Astrocyte (in vitro differentiated cells and primary cell): ENCODE measurements around the gene SNCB. TPM values are rescaled to one million over a fixed set of nuclear protein-coding genes. Genes with fewer than 3 reads are reported as not detected.

ENCODE experiments used
- DNase-seq: peaks from one replicate; pipeline ENCODE4 v3.0.0-alpha.2; 2010; ENCODE audit warnings: low read depth
- FAIRE-seq: peaks from 2 replicates; lab custom pipeline; 2011; peaks lifted over from hg19 to GRCh38; lab: Jason Lieb, UNC
- H2AFZ ChIP-seq: 2 replicates; pipeline ENCODE4 v1.6.0; 2012; ENCODE audit warnings: low read depth, low read length, inconsistent platforms
- H3K27ac ChIP-seq: 2 replicates; pipeline ENCODE4 v1.5.1; 2011; ENCODE audit warnings: low read depth, low read length, inconsistent platforms
- H3K27me3 ChIP-seq: 2 replicates; pipeline ENCODE4 v1.6.0; 2011; ENCODE audit warnings: low read length, inconsistent platforms; ENCODE audit not compliant: insufficient read depth
- H3K36me3 ChIP-seq: 2 replicates; pipeline ENCODE4 v1.5.1; 2011; ENCODE audit warnings: low read length, inconsistent platforms; ENCODE audit not compliant: insufficient read depth
- H3K4me1 ChIP-seq: 2 replicates; pipeline ENCODE4 v1.5.1; 2011; ENCODE audit warnings: low read length, inconsistent platforms; ENCODE audit not compliant: insufficient read depth
- H3K4me2 ChIP-seq: 2 replicates; pipeline ENCODE4 v1.6.0; 2012; ENCODE audit warnings: low read length, inconsistent platforms
- H3K4me3 ChIP-seq: 2 replicates; pipeline ENCODE4 v1.5.1; 2011; ENCODE audit warnings: low read depth, mild to moderate bottlenecking, low read length, inconsistent platforms; ENCODE audit not compliant: insufficient read depth
- H3K79me2 ChIP-seq: 2 replicates; pipeline ENCODE4 v1.6.0; 2012; ENCODE audit warnings: mild to moderate bottlenecking, low read length, inconsistent platforms; ENCODE audit not compliant: insufficient read depth
- H3K9ac ChIP-seq: 2 replicates; pipeline ENCODE4 v1.6.0; 2012; ENCODE audit warnings: mild to moderate bottlenecking, low read length, inconsistent platforms
- H3K9me3 ChIP-seq: 2 replicates; pipeline ENCODE4 v1.5.1; 2012; ENCODE audit warnings: low read depth, mild to moderate bottlenecking, low read length, inconsistent platforms; ENCODE audit not compliant: insufficient read depth
- H4K20me1 ChIP-seq: 2 replicates; pipeline ENCODE4 v1.6.0; 2012; ENCODE audit warnings: low read length, inconsistent platforms; ENCODE audit not compliant: insufficient read depth
- H3K27ac Mint-ChIP-seq: one replicate; pipeline ENCODE4 v1.8.0; 2021; ENCODE audit warnings: mild to moderate bottlenecking, mixed read lengths; ENCODE audit not compliant: unreplicated experiment
- H3K27me3 Mint-ChIP-seq: one replicate; pipeline ENCODE4 v1.8.0; 2021; ENCODE audit warnings: low read depth, mixed read lengths; ENCODE audit not compliant: unreplicated experiment
- H3K36me3 Mint-ChIP-seq: one replicate; pipeline ENCODE4 v1.8.0; 2021; ENCODE audit warnings: low read depth, mixed read lengths; ENCODE audit not compliant: unreplicated experiment
- H3K4me1 Mint-ChIP-seq: one replicate; pipeline ENCODE4 v1.8.0; 2021; ENCODE audit warnings: low read depth, mixed read lengths; ENCODE audit not compliant: unreplicated experiment
- H3K4me3 Mint-ChIP-seq: one replicate; pipeline ENCODE4 v1.8.0; 2021; ENCODE audit warnings: mild to moderate bottlenecking, moderate library complexity, mixed read lengths; ENCODE audit not compliant: unreplicated experiment
- H3K9me3 Mint-ChIP-seq: one replicate; pipeline ENCODE4 v1.8.0; 2021; ENCODE audit warnings: mild to moderate bottlenecking, mixed read lengths; ENCODE audit not compliant: unreplicated experiment
- EZH2 ChIP-seq: IDR thresholded peaks from 2 replicates; pipeline ENCODE4 v1.6.1; 2012; ENCODE audit warnings: mild to moderate bottlenecking, low read length, inconsistent platforms; ENCODE audit not compliant: insufficient read depth
- total RNA-seq: library from RNA; stranded (reverse); gene quantifications from 2 replicates; pipeline ENCODE4 v1.2.1, GENCODE V29; 2021
- TF ChIP-seq, protein P1 (sequence below): IDR thresholded peaks from 2 replicates; pipeline ENCODE4 v1.5.1; 2011; ENCODE audit warnings: low read depth, mild to moderate bottlenecking, inconsistent platforms, low read length, moderate library complexity; ENCODE audit not compliant: insufficient read depth

Gene SNCB
- total RNA-seq, 1 donor from 2014 or later: 3.4 TPM

- peaks cover 53% of the 10 kb centered on the region for H3K27me3 Mint-ChIP-seq
Measured at GRCh38 chr5:176625966-176626875, 4.1 kb downstream of the SNCB start.

DNA sequence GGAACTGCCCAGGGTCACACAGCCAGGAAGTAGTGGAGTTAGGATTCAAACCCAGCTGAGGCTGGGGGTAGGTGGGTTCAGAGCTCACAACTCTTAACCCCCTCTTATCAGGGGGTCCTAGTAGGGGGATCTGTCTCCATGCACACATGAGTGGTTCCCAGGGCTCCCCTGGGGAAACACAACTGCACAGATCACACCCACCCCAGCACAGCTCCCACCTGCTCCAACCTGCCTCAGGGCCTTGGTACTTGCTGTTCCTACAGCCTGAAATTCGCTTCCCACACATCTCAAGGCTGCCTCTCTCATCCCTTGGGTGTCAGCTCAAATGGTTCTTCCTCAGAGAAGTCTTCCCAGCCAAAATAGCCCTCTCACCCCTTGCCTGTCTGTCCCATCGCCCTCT, 4.8 kb downstream of the SNCB start:
- Histone ChIP-seq H3K27me3 (peaks cover 31% of the 10 kb centered on the region), H4K20me1 (no peaks in the 10 kb centered on the region), H3K27ac (no peak overlapping the region), H3K9me3 (no peaks in the 10 kb centered on the region), H3K79me2 (no peaks in the 10 kb centered on the region), H3K4me1 (peaks cover 19% of the 10 kb centered on the region), H3K36me3 (no peaks in the 10 kb centered on the region), H3K4me3 (no peak overlapping the region), H2AFZ (no peak overlapping the region), H3K4me2 (peak overlapping the region; percentile 7), H3K9ac (no peak overlapping the region)
- Mint-ChIP-seq H3K27me3 (peaks cover 48% of the 10 kb centered on the region), H3K4me1 (peaks cover 29% of the 10 kb centered on the region), H3K4me3 (no peak overlapping the region), H3K9me3 (peaks cover 1% of the 10 kb centered on the region), H3K27ac (no peak overlapping the region), H3K36me3 (peaks cover 4% of the 10 kb centered on the region)
- TF ChIP-seq, protein P1, sequence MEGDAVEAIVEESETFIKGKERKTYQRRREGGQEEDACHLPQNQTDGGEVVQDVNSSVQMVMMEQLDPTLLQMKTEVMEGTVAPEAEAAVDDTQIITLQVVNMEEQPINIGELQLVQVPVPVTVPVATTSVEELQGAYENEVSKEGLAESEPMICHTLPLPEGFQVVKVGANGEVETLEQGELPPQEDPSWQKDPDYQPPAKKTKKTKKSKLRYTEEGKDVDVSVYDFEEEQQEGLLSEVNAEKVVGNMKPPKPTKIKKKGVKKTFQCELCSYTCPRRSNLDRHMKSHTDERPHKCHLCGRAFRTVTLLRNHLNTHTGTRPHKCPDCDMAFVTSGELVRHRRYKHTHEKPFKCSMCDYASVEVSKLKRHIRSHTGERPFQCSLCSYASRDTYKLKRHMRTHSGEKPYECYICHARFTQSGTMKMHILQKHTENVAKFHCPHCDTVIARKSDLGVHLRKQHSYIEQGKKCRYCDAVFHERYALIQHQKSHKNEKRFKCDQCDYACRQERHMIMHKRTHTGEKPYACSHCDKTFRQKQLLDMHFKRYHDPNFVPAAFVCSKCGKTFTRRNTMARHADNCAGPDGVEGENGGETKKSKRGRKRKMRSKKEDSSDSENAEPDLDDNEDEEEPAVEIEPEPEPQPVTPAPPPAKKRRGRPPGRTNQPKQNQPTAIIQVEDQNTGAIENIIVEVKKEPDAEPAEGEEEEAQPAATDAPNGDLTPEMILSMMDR: no peak
- no peak for TF ChIP-seq EZH2
- FAIRE-seq: no peak
- DNase-seq: no peak

More at GRCh38 chr5:176625966-176626875, 4.1 kb downstream of the SNCB start:
- H3K4me3 Mint-ChIP-seq: peak overlapping the region; percentile 12
- H3K36me3 Mint-ChIP-seq: peaks cover 4% of the 10 kb centered on the region
- peaks cover 27% of the 10 kb centered on the region for H3K4me1 Mint-ChIP-seq
- Histone ChIP-seq H3K36me3 (no peaks in the 10 kb centered on the region), H3K4me3 (no peak overlapping the region), H4K20me1 (no peaks in the 10 kb centered on the region), H3K9ac (no peak overlapping the region), H3K4me1 (peaks cover 15% of the 10 kb centered on the region), H3K4me2 (peak overlapping the region; percentile 7), H3K27ac (no peak overlapping the region), H3K79me2 (no peaks in the 10 kb centered on the region), H3K9me3 (no peaks in the 10 kb centered on the region), H2AFZ (no peak overlapping the region), H3K27me3 (peaks cover 34% of the 10 kb centered on the region)
- H3K27ac Mint-ChIP-seq: no peak overlapping the region
- H3K9me3 Mint-ChIP-seq: no peaks in the 10 kb centered on the region
- TF ChIP-seq EZH2: no peak
- TF ChIP-seq, protein P1: no peak
- no peak for FAIRE-seq
- DNase-seq: no peak

GRCh38 chr5:176624938-176625337, 5.4 kb downstream of the SNCB start:
- H3K27ac Mint-ChIP-seq: no peak overlapping the region
- Histone ChIP-seq H3K4me2 (no peak overlapping the region), H3K9ac (no peak overlapping the region), H3K9me3 (no peaks in the 10 kb centered on the region), H3K27ac (no peak overlapping the region), H3K27me3 (peaks cover 35% of the 10 kb centered on the region), H4K20me1 (no peaks in the 10 kb centered on the region), H3K79me2 (no peaks in the 10 kb centered on the region), H3K4me1 (peaks cover 18% of the 10 kb centered on the region), H3K36me3 (no peaks in the 10 kb centered on the region), H2AFZ (no peak overlapping the region), H3K4me3 (no peak overlapping the region)
- peaks cover 31% of the 10 kb centered on the region for H3K4me1 Mint-ChIP-seq
- no peak overlapping the region for H3K4me3 Mint-ChIP-seq
- peaks cover 4% of the 10 kb centered on the region for H3K36me3 Mint-ChIP-seq
- DNase-seq (no peak), FAIRE-seq (no peak)
- H3K27me3 Mint-ChIP-seq: peaks cover 53% of the 10 kb centered on the region
- H3K9me3 Mint-ChIP-seq: peaks cover 4% of the 10 kb centered on the region
- TF ChIP-seq, protein P1: no peak
- TF ChIP-seq EZH2: no peak
